OCI-LY7 (cell line): ENCODE data around the gene CEP131.

Experiments
- CTCF ChIP-seq: fragments of 200-600 bp; sonication (generic); conservative IDR thresholded peaks from 2 replicates; pipeline ENCODE4 v1.5.1; 2014; ENCODE audit warnings: mild to moderate bottlenecking, antibody characterized with exemption, low read length, moderate library complexity, mixed read lengths
- EZH2phosphoT487 ChIP-seq: fragments of 200-600 bp; sonication (generic); IDR thresholded peaks from 2 replicates; pipeline ENCODE4 v1.6.1; 2018; ENCODE audit warnings: low read depth, borderline replicate concordance, mild to moderate bottlenecking, mixed run types, antibody characterized with exemption, low read length, moderate library complexity, mixed read lengths

GRCh38 chr17:81235822-81236740 is 13.3 kb upstream of the CEP131 start:
- TF ChIP-seq CTCF, result no peak
- no peak for TF ChIP-seq EZH2phosphoT487
